SK-N-MC (cell line): Measurements from ENCODE around the gene CHI3L1.
"Not testable (repeated sequence)": the region's sequence is repeated elsewhere in the genome, so short reads cannot be mapped to it uniquely, and the experiment has no call there.

Experiments
- DNase-seq: peaks from one replicate; pipeline ENCODE4 v3.0.0-alpha.2; 2011; ENCODE audit warnings: low read depth, low spot score
- H3K27ac ChIP-seq: fragments of 200-600 bp; sonication (generic); 2 replicates; pipeline ENCODE4 v1.5.1; 2016; ENCODE audit warnings: mixed run types
- H3K36me3 ChIP-seq: fragments of 200-600 bp; sonication (generic); 2 replicates; pipeline ENCODE4 v1.6.1; 2017; ENCODE audit warnings: antibody characterized with exemption, low read length, mixed read lengths; ENCODE audit not compliant: insufficient read depth
- H3K4me3 ChIP-seq: fragments of 200-600 bp; sonication (generic); 2 replicates; pipeline ENCODE4 v1.5.1; 2016
- H3K9ac ChIP-seq: fragments of 200-600 bp; sonication (generic); 2 replicates; pipeline ENCODE4 v1.8.0; 2017; ENCODE audit warnings: mixed run types, mixed read lengths; ENCODE audit not compliant: insufficient read length
- H3K9me3 ChIP-seq: fragments of 200-600 bp; sonication (generic); 2 replicates; pipeline ENCODE4 v1.6.1; 2017; ENCODE audit warnings: low read depth, mild to moderate bottlenecking, antibody characterized with exemption, low read length, moderate library complexity, mixed read lengths
- EZH2 ChIP-seq: fragments of 200-600 bp; sonication (generic); IDR thresholded peaks from one replicate; pipeline ENCODE4 v1.6.1; 2017; ENCODE audit warnings: antibody characterized with exemption
- FOXP2 ChIP-seq: optimal IDR thresholded peaks from 2 replicates; pipeline ENCODE3; 2011; ENCODE audit warnings: mild to moderate bottlenecking, moderate library complexity; ENCODE audit not compliant: insufficient read depth; ENCODE audit errors: extremely low read length, control extremely low read depth
- POLR2AphosphoS5 ChIP-seq: IDR thresholded peaks from 2 replicates; pipeline ENCODE4 v1.6.1; 2012; ENCODE audit warnings: mild to moderate bottlenecking, low read depth, low read length, borderline replicate concordance

Gene CHI3L1

GRCh38 chr1:203186446-203187303, at the start of gene CHI3L1:
Gene CHI3L1, minus strand, starts transcription at chr1:203186704. Its CDS starts 81 bp downstream, at chr1:203186623.
- no peaks in the 10 kb centered on the region for H3K9me3 ChIP-seq
- no peak within 1 kb of the TSS for H3K9ac ChIP-seq
- no peak for TF ChIP-seq FOXP2
- TF ChIP-seq EZH2: no peak
- no peak for TF ChIP-seq POLR2AphosphoS5
- DNase-seq: no peak
- H3K4me3 ChIP-seq: no peak within 1 kb of the TSS
- no peaks in the 10 kb centered on the region for H3K36me3 ChIP-seq
- H3K27ac ChIP-seq: no peak within 1 kb of the TSS

GRCh38 chr1:203234901-203235300, 48.4 kb upstream of the CHI3L1 start:
- not testable (repeated sequence) for H3K9me3 ChIP-seq, H3K4me3 ChIP-seq, H3K27ac ChIP-seq, H3K9ac ChIP-seq, H3K36me3 ChIP-seq, DNase-seq

GRCh38 chr1:203229471-203230135, 43.1 kb upstream of the CHI3L1 start, which contains the start of gene CHIT1:
Gene CHIT1, minus strand, starts transcription at chr1:203229673. Its CDS starts 37 bp downstream, at chr1:203229636.
- no peak for DNase-seq
- no peak within 1 kb of the TSS for H3K27ac ChIP-seq
- no peaks in the 10 kb centered on the region for H3K36me3 ChIP-seq
- no peaks in the 10 kb centered on the region for H3K9me3 ChIP-seq
- H3K4me3 ChIP-seq: no peak within 1 kb of the TSS
- TF ChIP-seq POLR2AphosphoS5 (no peak), FOXP2 (no peak), EZH2 (no peak)
- H3K9ac ChIP-seq: no peak within 1 kb of the TSS

GRCh38 chr1:203228670-203229069, 42.2 kb upstream of the CHI3L1 start:
- Histone ChIP-seq H3K36me3 (no peaks in the 10 kb centered on the region), H3K27ac (no peak overlapping the region), H3K9ac (no peak overlapping the region), H3K9me3 (no peaks in the 10 kb centered on the region), H3K4me3 (no peak overlapping the region)
- TF ChIP-seq FOXP2: no peak
- no peak for TF ChIP-seq EZH2
- no peak for TF ChIP-seq POLR2AphosphoS5
- DNase-seq: no peak

- H3K27ac ChIP-seq: no peak overlapping the region
- no peaks in the 10 kb centered on the region for H3K9me3 ChIP-seq
- H3K4me3 ChIP-seq: no peak overlapping the region
- no peaks in the 10 kb centered on the region for H3K36me3 ChIP-seq
- no peak for DNase-seq
- TF ChIP-seq EZH2 (no peak), FOXP2 (no peak), POLR2AphosphoS5 (no peak)
- H3K9ac ChIP-seq: no peak overlapping the region
Measured at GRCh38 chr1:203227371-203228083, 41.0 kb upstream of the CHI3L1 start.

GRCh38 chr1:203225071-203225470, 38.6 kb upstream of the CHI3L1 start:
- Histone ChIP-seq H3K27ac (no peak overlapping the region), H3K4me3 (no peak overlapping the region), H3K9ac (no peak overlapping the region), H3K9me3 (no peaks in the 10 kb centered on the region), H3K36me3 (no peaks in the 10 kb centered on the region)
- TF ChIP-seq FOXP2 (no peak), EZH2 (no peak), POLR2AphosphoS5 (no peak)
- DNase-seq: no peak

- no peak overlapping the region for H3K9ac ChIP-seq
- DNase-seq: no peak
- H3K27ac ChIP-seq: no peak overlapping the region
- TF ChIP-seq POLR2AphosphoS5: no peak
- no peak for TF ChIP-seq FOXP2
- no peak for TF ChIP-seq EZH2
- H3K9me3 ChIP-seq: no peaks in the 10 kb centered on the region
- H3K36me3 ChIP-seq: no peaks in the 10 kb centered on the region
- no peak overlapping the region for H3K4me3 ChIP-seq
Measured at GRCh38 chr1:203223012-203223775, 36.7 kb upstream of the CHI3L1 start.
